ENCODE results near the gene CCNYL1. TPM values are rescaled to one million over a fixed set of nuclear protein-coding genes. Genes with fewer than 3 reads are reported as not detected.
A peak's percentile ranks its signal among the peaks of the same experiment; 100 is the strongest.

Gene CCNYL1
- polyA plus RNA-seq, 4 donors: 18.2 to 22.4 (median 19.3) TPM

GRCh38 chr2:207783514-207783913 lies 72.1 kb downstream of the CCNYL1 start:
- DNase-seq (ENCODE audit: low read depth in 4 of 4, low spot score in 3 of 4): no peak

- no peak for DNase-seq (ENCODE audit: low read depth in 4 of 4, low spot score in 3 of 4)
These were observed 73.5 kb downstream of the CCNYL1 start for GRCh38 chr2:207784898-207785297.

GRCh38 chr2:207787017-207787416 lies 75.6 kb downstream of the CCNYL1 start:
- DNase-seq (ENCODE audit: low read depth in 4 of 4, low spot score in 3 of 4): no peak

GRCh38 chr2:207787800-207788199 lies 76.4 kb downstream of the CCNYL1 start:
- DNase-seq (ENCODE audit: low read depth in 4 of 4, low spot score in 3 of 4): no peak

GRCh38 chr2:207790898-207791297 lies 79.5 kb downstream of the CCNYL1 start:
- DNase-seq (ENCODE audit: low read depth in 4 of 4, low spot score in 3 of 4): no peak

GRCh38 chr2:207791579-207792243 lies 80.3 kb downstream of the CCNYL1 start:
- no peak for DNase-seq (ENCODE audit: low read depth in 4 of 4, low spot score in 3 of 4)

GRCh38 chr2:207792244-207792785 lies 80.9 kb downstream of the CCNYL1 start:
- DNase-seq (ENCODE audit: low read depth in 4 of 4, low spot score in 3 of 4): no peak

GRCh38 chr2:207796585-207797350 lies 85.3 kb downstream of the CCNYL1 start:
- DNase-seq (ENCODE audit: low read depth in 4 of 4, low spot score in 3 of 4): peak in 1 of 4 donors; percentile 39

GRCh38 chr2:207801259-207801658 lies 89.8 kb downstream of the CCNYL1 start:
- DNase-seq (ENCODE audit: low read depth in 4 of 4, low spot score in 3 of 4): no peak

- no peak for DNase-seq (ENCODE audit: low read depth in 4 of 4, low spot score in 3 of 4)
These were observed 91.2 kb downstream of the CCNYL1 start for GRCh38 chr2:207802650-207803049.

Other genes starting within 250 kb of the CCNYL1 start
- 10 to 100 TPM; 65.5 to 75.8 (median 69.5) TPM for gene CREB1, start 181.7 kb upstream of the CCNYL1 start, polyA plus RNA-seq (ENCODE audit: insufficient read length in 4 of 4)
- 10 to 100 TPM; 31.7 to 35.5 (median 33.1) TPM for gene METTL21A, start 86.2 kb upstream of the CCNYL1 start, polyA plus RNA-seq (ENCODE audit: insufficient read length in 4 of 4)
- gene FZD5, start 58.3 kb downstream of the CCNYL1 start, polyA plus RNA-seq (ENCODE audit: insufficient read length in 4 of 4): 10 to 100 TPM in 2 of 4 donors, 1 to 10 TPM in 2; 1.8 to 15.0 (median 11.4) TPM